ENCODE results near the gene DACT3.

GRCh38 chr19:46598372-46598917 is 62.5 kb downstream of the DACT3 start:
- no peak for TF ChIP-seq CTCF (IDR thresholded peaks at IDR 0.05)
- no peak for TF ChIP-seq SIN3A (IDR thresholded peaks at IDR 0.05; ENCODE audit: borderline replicate concordance, insufficient read depth, low read depth, low read length)
- no peak for TF ChIP-seq POLR2AphosphoS5 (IDR thresholded peaks at IDR 0.05; ENCODE audit: low read depth, low read length)
- TF ChIP-seq TCF7L2 (IDR thresholded peaks at IDR 0.05; ENCODE audit: low read depth, low read length) = no peak
